Vagina (tissue), 2 donors: ENCODE results near the gene PDK2. TPM values are rescaled to one million over a fixed set of nuclear protein-coding genes. Genes with fewer than 3 reads are reported as not detected.

Experiments used
- DNase-seq, 2 donors: peaks; one replicate each; pipeline ENCODE4 v3.0.0-alpha.2; 2017; ENCODE audit errors: extremely low spot score in 2 of 2
- H3K27ac ChIP-seq: fragments of 200-600 bp; sonication (generic); one replicate; pipeline ENCODE4 v1.5.1; 2019
- H3K27me3 ChIP-seq: fragments of 200-600 bp; sonication (generic); one replicate; pipeline ENCODE4 v1.5.1; 2019
- H3K36me3 ChIP-seq, 2 donors: fragments of 200-600 bp; sonication (generic); one replicate each; pipeline ENCODE4 v1.5.1; 2017 to 2019
- H3K4me1 ChIP-seq: fragments of 200-600 bp; sonication (generic); one replicate; pipeline ENCODE4 v1.5.1; 2019
- H3K4me3 ChIP-seq, 2 donors: fragments of 200-600 bp; sonication (generic); 1 replicate in 1 of 2; 2 replicates in 1 of 2; pipeline ENCODE4 v1.5.1; 2016 to 2019
- H3K9me3 ChIP-seq: fragments of 200-600 bp; sonication (generic); one replicate; pipeline ENCODE4 v1.5.1; 2019
- POLR2A ChIP-seq, 2 donors: fragments of 450-650 bp; IDR thresholded peaks; one replicate each; pipeline ENCODE4 v1.6.1; 2017; ENCODE audit warnings: antibody characterized with exemption in 2 of 2, mild to moderate bottlenecking in 2 of 2, moderate library complexity in 2 of 2
- POLR2AphosphoS5 ChIP-seq, 2 donors: sonication (generic); formaldehyde crosslinking; IDR thresholded peaks; one replicate each; pipeline ENCODE4 v1.9.0; 2017; ENCODE audit warnings: antibody characterized with exemption in 2 of 2, mild to moderate bottlenecking in 2 of 2, low read depth in 1 of 2; ENCODE audit not compliant: insufficient read depth in 1 of 2
- intact Hi-C: fragments of 100-400 bp; cut with DNase I; formaldehyde crosslinking; loops from one replicate; pipeline ENCODE4 v1.15.1; 2023
- total RNA-seq: library from RNA; depleted of rRNA; stranded (reverse); fragments of >200 nt; gene quantifications from one replicate; pipeline ENCODE4 v1.2.3, GENCODE V29; 2016
- TF ChIP-seq, protein P1 (sequence below), 3 experiments: fragments of 450-650 bp in 2 of 3; fragments of 200-600 bp in 1 of 3; sonication (generic) in 1 of 3; IDR thresholded peaks; one replicate each; pipeline ENCODE4 v1.5.1; 2017 to 2019; ENCODE audit warnings: antibody characterized with exemption in 3 of 3, mild to moderate bottlenecking in 2 of 3, moderate library complexity in 2 of 3

Gene PDK2
- total RNA-seq, 1 donor from 2014 or later, result 44.4 TPM

DNA sequence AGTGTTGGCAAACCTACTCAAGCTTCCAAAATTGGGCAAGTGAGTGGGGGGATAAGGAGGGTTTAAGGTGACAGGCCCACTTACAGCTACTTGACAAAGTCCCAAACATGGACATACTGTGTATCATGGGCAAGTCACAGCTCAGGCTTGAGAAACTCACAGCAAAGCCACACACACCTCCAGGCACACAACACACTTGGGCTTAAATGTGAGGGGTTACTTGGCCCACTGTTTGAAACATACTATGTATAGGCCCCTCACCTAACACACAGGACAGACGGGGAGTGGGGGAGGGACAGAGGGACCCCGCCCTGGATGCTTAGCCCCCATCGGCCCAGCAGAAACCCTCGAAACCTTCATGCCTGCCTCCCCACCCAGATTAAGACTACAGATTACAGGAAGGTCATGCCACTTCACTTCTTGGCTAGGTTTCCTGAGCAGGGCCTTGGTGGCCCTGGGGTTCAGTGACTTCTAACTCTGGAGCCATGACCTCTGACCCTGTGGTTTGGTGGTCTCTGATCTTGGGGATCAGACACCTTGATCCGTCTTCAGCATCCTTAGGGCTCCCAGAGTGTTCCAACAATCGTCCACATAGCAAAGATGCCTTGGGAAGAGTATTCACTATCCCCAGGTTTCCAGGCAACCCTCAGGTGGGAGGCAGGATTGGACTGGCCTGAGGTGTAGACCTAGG, 37.1 kb downstream of the PDK2 start:
- intact Hi-C loops, result no loop called here
- DNase-seq, result no peak
- Histone ChIP-seq H3K9me3 (no peaks in the 10 kb centered on the region), H3K4me1 (peaks cover 47% of the 10 kb centered on the region), H3K27ac (no peak overlapping the region), H3K27me3 (no peaks in the 10 kb centered on the region), H3K36me3 (peaks cover 0 to 31% of the 10 kb centered on the region in 2 donors), H3K4me3 (no peak overlapping the region)
- TF ChIP-seq, protein P1, sequence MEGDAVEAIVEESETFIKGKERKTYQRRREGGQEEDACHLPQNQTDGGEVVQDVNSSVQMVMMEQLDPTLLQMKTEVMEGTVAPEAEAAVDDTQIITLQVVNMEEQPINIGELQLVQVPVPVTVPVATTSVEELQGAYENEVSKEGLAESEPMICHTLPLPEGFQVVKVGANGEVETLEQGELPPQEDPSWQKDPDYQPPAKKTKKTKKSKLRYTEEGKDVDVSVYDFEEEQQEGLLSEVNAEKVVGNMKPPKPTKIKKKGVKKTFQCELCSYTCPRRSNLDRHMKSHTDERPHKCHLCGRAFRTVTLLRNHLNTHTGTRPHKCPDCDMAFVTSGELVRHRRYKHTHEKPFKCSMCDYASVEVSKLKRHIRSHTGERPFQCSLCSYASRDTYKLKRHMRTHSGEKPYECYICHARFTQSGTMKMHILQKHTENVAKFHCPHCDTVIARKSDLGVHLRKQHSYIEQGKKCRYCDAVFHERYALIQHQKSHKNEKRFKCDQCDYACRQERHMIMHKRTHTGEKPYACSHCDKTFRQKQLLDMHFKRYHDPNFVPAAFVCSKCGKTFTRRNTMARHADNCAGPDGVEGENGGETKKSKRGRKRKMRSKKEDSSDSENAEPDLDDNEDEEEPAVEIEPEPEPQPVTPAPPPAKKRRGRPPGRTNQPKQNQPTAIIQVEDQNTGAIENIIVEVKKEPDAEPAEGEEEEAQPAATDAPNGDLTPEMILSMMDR (IDR thresholded peaks at IDR 0.05), result no peak
- TF ChIP-seq POLR2A (IDR thresholded peaks at IDR 0.05) (no peak), POLR2AphosphoS5 (IDR thresholded peaks at IDR 0.05; ENCODE audit: insufficient read depth in 1 of 2, low read depth in 1 of 2) (no peak)

DNA sequence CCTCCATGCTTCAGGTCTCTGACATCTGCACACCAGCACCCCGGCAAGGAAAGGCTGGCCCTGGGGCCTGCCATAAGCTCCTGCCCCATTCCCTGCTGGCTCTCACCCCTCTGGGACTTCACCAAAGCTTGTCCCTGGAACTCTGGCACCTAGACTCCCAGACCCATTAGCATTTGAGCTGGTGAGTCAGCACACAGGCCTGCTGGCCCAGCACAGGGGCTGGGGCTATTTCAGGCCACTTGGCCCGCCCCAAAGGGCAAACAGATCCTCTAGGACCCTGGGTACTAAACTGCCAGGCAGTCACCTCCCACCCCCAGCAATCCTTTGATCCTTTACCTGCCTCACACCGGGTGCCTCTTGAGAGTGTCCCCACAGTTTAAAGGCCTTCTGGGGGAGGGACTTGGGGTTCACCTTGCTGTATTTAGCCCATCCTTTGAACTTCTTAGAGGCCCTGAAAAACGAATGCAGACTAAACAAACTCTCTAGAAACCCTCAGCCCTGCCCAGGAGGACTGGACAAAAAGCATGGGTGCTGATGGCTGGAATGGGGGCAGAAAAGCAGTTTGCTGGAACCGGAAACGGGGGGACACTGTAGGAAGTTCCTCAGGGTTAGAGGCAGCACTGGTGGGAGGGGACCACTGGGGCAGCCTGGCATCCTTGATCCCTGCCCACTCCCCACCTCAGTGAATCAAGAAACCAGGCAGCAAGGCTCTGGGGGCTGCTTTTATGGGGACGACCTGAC, 38.0 kb downstream of the PDK2 start:
- H3K27me3 ChIP-seq, result no peaks in the 10 kb centered on the region
- H3K9me3 ChIP-seq, result no peaks in the 10 kb centered on the region
- peaks cover 42% of the 10 kb centered on the region for H3K4me1 ChIP-seq
- DNase-seq, result no peak
- peaks cover 0 to 38% of the 10 kb centered on the region in 2 donors for H3K36me3 ChIP-seq
- intact Hi-C loops, result no loop called here
- H3K4me3 ChIP-seq, result no peak overlapping the region
- TF ChIP-seq POLR2AphosphoS5 (IDR thresholded peaks at IDR 0.05; ENCODE audit: insufficient read depth in 1 of 2, low read depth in 1 of 2) (no peak), POLR2A (IDR thresholded peaks at IDR 0.05) (no peak)
- TF ChIP-seq, protein P1 (IDR thresholded peaks at IDR 0.05), result no peak
- peak overlapping the region; percentile 52 for H3K27ac ChIP-seq

DNA sequence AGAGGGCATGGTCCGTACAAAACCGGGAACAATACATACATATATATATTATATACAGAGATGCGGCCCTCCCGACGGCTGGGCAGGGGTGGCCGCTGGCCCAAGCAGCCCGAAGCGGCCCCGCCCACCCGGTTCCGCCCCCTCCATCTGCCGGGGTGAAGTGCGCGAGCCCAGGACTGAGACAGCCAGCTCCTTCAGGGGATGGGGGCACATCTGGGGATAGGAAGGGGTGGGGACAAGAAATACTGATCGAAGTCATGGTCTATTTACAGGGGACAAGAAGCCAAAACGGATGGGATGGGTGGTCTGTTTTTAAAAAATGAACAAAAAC, 38.6 kb downstream of the PDK2 start:
- no peak for TF ChIP-seq POLR2A (IDR thresholded peaks at IDR 0.05)
- no peak for TF ChIP-seq POLR2AphosphoS5 (IDR thresholded peaks at IDR 0.05; ENCODE audit: insufficient read depth in 1 of 2, low read depth in 1 of 2)
- TF ChIP-seq, protein P1 (IDR thresholded peaks at IDR 0.05), result no peak
- Histone ChIP-seq H3K27ac (peak overlapping the region; percentile 52), H3K4me3 (no peak overlapping the region), H3K27me3 (no peaks in the 10 kb centered on the region), H3K4me1 (peaks cover 37% of the 10 kb centered on the region), H3K9me3 (no peaks in the 10 kb centered on the region), H3K36me3 (peaks cover 0 to 43% of the 10 kb centered on the region in 2 donors)
- DNase-seq, result no peak
- intact Hi-C loops, result no loop called here

DNA sequence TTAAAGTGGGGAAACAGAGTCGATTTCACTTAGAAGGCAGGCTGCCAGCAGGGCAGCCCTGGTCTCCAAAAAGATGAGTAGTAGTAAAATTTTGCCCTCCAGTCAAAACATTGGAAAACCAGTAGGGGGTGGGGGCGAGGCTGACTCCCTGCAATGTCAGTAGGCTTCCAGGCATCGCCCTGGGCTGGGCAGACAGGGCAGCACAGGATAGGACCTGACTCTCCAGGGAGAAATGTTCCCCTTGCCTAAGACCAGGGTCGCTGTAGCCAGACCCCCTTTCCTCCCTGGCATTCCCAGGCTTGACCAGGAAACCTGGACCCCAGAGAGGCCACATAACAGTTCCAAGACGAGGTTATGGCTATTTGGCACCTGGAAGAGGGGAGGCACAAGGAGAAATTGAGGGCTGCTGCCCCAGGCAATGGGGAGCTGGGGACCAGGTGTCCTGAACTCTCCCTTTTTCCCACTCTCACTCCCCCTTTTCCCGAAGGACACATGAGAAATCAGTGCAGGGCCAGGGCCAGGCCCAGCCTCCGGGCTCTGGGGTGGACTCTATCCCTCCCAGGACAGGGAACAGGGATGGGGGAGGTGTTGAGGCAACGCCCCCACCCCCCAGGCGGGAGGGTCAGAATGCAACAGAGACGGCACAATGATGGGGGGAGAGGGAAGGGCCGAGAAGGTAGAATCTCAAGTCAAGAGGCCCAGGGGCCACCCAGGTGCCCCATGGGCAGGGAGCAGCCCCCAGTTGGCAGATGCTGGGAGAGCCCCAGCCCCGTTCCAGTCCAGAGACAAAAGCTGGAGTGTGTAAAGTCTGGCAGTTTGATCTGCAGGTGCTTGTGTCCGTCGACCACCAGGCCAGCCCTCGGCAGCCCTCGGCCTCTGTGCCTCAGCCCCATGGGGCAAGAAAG, 39.3 kb downstream of the PDK2 start:
- peaks cover 30% of the 10 kb centered on the region for H3K4me1 ChIP-seq
- no peak for DNase-seq
- H3K36me3 ChIP-seq, result peaks cover 0 to 51% of the 10 kb centered on the region in 2 donors

More for the DNA sequence above, 39.3 kb downstream of the PDK2 start:
- TF ChIP-seq, protein P1 (IDR thresholded peaks at IDR 0.05), result no peak
- TF ChIP-seq POLR2AphosphoS5 (IDR thresholded peaks at IDR 0.05; ENCODE audit: insufficient read depth in 1 of 2, low read depth in 1 of 2) (no peak), POLR2A (IDR thresholded peaks at IDR 0.05) (no peak)
- H3K9me3 ChIP-seq, result no peaks in the 10 kb centered on the region
- intact Hi-C loops, result no loop called here
- H3K27ac ChIP-seq, result no peak overlapping the region
- H3K27me3 ChIP-seq, result no peaks in the 10 kb centered on the region
- H3K4me3 ChIP-seq, result no peak overlapping the region
